ENCODE measurements around the gene ATP2A1. TPM values are rescaled to one million over a fixed set of nuclear protein-coding genes. Genes with fewer than 3 reads are reported as not detected.
A peak's percentile ranks its signal among the peaks of the same experiment; 100 is the strongest.

The ATP2A1 gene
- total and polyA plus RNA-seq, 2 of the 13 experiments (the other 11 are each of a cell fraction or from before 2014, with no cell fraction given), result 3.2 to 12.5 TPM

DNA sequence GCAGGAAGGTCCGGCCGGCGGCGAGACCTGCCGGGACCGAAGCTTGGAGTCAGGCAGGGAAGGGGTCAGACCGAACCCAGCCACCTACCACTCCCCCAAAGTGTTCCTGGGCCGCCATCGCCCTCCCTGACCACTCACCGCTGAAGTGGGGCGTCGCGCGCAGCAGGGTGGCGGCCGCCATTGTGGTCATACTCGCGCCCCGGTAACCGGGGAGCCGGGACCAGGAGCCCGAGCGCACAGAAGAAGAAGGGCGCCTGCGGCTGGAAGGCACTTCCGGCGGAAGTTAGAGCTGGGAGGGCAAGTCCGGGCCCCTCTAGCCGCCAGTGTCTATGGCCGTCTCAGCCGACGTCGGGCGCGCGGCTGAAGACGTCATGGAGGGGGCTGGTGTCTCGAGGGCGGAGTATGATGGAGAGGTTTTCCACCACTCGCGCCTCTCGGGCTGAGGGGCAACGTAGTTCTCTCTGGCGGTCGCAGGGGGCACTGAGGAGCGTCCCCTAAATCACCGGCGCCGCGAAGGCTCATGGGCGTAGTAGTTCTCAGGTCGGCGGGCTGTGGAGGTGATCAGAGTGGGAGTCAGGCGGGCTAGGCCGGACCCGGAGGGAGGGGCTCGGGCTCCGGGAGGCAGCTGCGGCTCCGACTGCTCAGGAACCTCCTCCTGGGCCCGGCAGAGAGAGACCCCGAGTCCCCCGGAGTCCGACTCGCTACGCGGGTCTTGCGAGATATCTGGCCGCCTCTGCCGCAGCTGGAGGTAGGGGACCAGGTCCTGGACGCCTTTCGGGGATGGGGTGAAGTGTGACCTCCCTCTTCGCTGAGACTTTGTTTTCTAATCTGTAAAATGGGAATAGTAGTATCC, 32.0 kb upstream of the ATP2A1 start, which contains the start of gene TUFM (continued):
- TF ChIP-seq ZNF781 (CRISPR knock-in tag; IDR thresholded peaks at IDR 0.05; ENCODE audit: borderline replicate concordance, not compliant biosample characterization), result peak; percentile 92
- no peak for TF ChIP-seq CHD2 (IDR thresholded peaks at IDR 0.05; ENCODE audit: low read depth, low read length)
- TF ChIP-seq ZNF788 (CRISPR knock-in tag; IDR thresholded peaks at IDR 0.05; ENCODE audit: borderline replicate concordance), result peak; percentile 99; the same call in 1 of the 2 replicates
- TF ChIP-seq, protein P1, sequence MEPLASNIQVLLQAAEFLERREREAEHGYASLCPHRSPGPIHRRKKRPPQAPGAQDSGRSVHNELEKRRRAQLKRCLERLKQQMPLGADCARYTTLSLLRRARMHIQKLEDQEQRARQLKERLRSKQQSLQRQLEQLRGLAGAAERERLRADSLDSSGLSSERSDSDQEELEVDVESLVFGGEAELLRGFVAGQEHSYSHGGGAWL (CRISPR knock-in tag; IDR thresholded peaks at IDR 0.05), result peak; percentile 43; the same call in 1 of the 2 replicates
- TF ChIP-seq POGZ (CRISPR knock-in tag; IDR thresholded peaks at IDR 0.05), result peak; percentile 91
- peak; percentile 91; the same call in 1 of the 2 replicates for TF ChIP-seq FIP1L1 (IDR thresholded peaks at IDR 0.05; ENCODE audit: borderline replicate concordance, insufficient read depth, low read depth, low read length)
- peak; percentile 95 for TF ChIP-seq NR2C2 (CRISPR knock-in tag; IDR thresholded peaks at IDR 0.05; ENCODE audit: borderline replicate concordance)
- no peak for TF ChIP-seq ZNF432 (CRISPR knock-in tag; IDR thresholded peaks at IDR 0.05; ENCODE audit: borderline replicate concordance)
- TF ChIP-seq HMG20A (CRISPR knock-in tag; IDR thresholded peaks at IDR 0.05; ENCODE audit: borderline replicate concordance), result no peak; the same call in 1 of the 2 replicates
- TF ChIP-seq, protein P2, sequence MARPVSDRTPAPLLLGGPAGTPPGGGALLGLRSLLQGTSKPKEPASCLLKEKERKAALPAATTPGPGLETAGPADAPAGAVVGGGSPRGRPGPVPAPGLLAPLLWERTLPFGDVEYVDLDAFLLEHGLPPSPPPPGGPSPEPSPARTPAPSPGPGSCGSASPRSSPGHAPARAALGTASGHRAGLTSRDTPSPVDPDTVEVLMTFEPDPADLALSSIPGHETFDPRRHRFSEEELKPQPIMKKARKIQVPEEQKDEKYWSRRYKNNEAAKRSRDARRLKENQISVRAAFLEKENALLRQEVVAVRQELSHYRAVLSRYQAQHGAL (CRISPR knock-in tag; IDR thresholded peaks at IDR 0.05; ENCODE audit: not compliant biosample characterization), result no peak
- TF ChIP-seq, protein P3, sequence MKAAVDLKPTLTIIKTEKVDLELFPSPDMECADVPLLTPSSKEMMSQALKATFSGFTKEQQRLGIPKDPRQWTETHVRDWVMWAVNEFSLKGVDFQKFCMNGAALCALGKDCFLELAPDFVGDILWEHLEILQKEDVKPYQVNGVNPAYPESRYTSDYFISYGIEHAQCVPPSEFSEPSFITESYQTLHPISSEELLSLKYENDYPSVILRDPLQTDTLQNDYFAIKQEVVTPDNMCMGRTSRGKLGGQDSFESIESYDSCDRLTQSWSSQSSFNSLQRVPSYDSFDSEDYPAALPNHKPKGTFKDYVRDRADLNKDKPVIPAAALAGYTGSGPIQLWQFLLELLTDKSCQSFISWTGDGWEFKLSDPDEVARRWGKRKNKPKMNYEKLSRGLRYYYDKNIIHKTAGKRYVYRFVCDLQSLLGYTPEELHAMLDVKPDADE (CRISPR knock-in tag; IDR thresholded peaks at IDR 0.05), result no peak
- no peak for TF ChIP-seq ZNF12 (CRISPR knock-in tag; IDR thresholded peaks at IDR 0.05)
- TF ChIP-seq, protein P4, sequence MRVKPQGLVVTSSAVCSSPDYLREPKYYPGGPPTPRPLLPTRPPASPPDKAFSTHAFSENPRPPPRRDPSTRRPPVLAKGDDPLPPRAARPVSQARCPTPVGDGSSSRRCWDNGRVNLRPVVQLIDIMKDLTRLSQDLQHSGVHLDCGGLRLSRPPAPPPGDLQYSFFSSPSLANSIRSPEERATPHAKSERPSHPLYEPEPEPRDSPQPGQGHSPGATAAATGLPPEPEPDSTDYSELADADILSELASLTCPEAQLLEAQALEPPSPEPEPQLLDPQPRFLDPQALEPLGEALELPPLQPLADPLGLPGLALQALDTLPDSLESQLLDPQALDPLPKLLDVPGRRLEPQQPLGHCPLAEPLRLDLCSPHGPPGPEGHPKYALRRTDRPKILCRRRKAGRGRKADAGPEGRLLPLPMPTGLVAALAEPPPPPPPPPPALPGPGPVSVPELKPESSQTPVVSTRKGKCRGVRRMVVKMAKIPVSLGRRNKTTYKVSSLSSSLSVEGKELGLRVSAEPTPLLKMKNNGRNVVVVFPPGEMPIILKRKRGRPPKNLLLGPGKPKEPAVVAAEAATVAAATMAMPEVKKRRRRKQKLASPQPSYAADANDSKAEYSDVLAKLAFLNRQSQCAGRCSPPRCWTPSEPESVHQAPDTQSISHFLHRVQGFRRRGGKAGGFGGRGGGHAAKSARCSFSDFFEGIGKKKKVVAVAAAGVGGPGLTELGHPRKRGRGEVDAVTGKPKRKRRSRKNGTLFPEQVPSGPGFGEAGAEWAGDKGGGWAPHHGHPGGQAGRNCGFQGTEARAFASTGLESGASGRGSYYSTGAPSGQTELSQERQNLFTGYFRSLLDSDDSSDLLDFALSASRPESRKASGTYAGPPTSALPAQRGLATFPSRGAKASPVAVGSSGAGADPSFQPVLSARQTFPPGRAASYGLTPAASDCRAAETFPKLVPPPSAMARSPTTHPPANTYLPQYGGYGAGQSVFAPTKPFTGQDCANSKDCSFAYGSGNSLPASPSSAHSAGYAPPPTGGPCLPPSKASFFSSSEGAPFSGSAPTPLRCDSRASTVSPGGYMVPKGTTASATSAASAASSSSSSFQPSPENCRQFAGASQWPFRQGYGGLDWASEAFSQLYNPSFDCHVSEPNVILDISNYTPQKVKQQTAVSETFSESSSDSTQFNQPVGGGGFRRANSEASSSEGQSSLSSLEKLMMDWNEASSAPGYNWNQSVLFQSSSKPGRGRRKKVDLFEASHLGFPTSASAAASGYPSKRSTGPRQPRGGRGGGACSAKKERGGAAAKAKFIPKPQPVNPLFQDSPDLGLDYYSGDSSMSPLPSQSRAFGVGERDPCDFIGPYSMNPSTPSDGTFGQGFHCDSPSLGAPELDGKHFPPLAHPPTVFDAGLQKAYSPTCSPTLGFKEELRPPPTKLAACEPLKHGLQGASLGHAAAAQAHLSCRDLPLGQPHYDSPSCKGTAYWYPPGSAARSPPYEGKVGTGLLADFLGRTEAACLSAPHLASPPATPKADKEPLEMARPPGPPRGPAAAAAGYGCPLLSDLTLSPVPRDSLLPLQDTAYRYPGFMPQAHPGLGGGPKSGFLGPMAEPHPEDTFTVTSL (CRISPR knock-in tag; IDR thresholded peaks at IDR 0.05; ENCODE audit: borderline replicate concordance), result peak; percentile 25; the same call in 1 of the 2 replicates
- TF ChIP-seq, protein P5, sequence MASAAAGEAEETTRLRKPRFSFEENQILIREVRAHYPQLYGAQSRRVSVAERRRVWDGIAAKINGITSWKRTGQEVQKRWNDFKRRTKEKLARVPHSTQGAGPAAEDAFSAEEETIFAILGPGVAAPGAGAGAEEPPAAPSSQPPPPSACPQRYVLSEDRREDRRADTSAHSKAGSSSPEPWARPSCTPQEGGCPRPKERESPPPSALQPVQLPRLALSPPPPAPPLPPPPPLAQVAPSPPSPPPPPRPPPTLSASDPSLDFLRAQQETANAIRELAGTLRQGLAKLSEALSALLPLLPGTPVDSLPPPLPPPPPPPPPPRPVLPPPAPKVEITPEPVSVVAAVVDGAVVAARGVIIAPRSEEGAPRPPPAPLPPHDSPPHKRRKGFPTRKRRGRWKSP (CRISPR knock-in tag; IDR thresholded peaks at IDR 0.05), result 0 out of 2 replicates have a peak, but pooled peaks have one; percentile 74
- TF ChIP-seq, protein P6, sequence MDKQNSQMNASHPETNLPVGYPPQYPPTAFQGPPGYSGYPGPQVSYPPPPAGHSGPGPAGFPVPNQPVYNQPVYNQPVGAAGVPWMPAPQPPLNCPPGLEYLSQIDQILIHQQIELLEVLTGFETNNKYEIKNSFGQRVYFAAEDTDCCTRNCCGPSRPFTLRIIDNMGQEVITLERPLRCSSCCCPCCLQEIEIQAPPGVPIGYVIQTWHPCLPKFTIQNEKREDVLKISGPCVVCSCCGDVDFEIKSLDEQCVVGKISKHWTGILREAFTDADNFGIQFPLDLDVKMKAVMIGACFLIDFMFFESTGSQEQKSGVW (CRISPR knock-in tag; IDR thresholded peaks at IDR 0.05; ENCODE audit: borderline replicate concordance), result no peak
- peak; percentile 99 for TF ChIP-seq ZNF550 (CRISPR knock-in tag; IDR thresholded peaks at IDR 0.05; ENCODE audit: borderline replicate concordance)
- no peak for TF ChIP-seq NCOA5 (CRISPR knock-in tag; IDR thresholded peaks at IDR 0.05)

Measured in HepG2 (cell line).